Measurements from ENCODE around the gene RXRA.

DNA sequence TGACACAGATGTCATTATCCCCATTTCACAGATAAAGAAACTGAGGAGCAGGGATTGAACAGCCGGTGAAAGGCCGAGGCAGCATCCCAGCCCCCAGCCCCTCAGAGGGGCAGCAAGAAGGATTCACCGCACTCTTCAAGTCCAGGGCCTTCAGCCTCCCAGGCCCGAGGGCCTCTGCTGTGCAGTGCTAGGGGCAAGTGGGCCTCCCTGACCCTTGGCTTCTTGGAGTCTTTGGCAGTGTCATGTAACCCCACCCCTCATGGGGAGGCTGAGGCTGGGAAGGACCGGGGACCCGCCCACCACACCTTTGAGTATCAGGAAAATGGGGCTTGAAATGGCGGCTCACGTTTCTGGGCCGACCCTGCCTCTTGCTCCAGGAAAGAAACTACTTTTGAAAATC lies 28.7 kb upstream of the RXRA start:
- TF ChIP-seq, protein P1, sequence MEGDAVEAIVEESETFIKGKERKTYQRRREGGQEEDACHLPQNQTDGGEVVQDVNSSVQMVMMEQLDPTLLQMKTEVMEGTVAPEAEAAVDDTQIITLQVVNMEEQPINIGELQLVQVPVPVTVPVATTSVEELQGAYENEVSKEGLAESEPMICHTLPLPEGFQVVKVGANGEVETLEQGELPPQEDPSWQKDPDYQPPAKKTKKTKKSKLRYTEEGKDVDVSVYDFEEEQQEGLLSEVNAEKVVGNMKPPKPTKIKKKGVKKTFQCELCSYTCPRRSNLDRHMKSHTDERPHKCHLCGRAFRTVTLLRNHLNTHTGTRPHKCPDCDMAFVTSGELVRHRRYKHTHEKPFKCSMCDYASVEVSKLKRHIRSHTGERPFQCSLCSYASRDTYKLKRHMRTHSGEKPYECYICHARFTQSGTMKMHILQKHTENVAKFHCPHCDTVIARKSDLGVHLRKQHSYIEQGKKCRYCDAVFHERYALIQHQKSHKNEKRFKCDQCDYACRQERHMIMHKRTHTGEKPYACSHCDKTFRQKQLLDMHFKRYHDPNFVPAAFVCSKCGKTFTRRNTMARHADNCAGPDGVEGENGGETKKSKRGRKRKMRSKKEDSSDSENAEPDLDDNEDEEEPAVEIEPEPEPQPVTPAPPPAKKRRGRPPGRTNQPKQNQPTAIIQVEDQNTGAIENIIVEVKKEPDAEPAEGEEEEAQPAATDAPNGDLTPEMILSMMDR (IDR thresholded peaks at IDR 0.05), result no peak
- no peak for TF ChIP-seq EZH2 (IDR thresholded peaks at IDR 0.05; ENCODE audit: borderline replicate concordance, insufficient read depth, low read depth, low read length, poor library complexity, severe bottlenecking)
